HG03439 (cell line): ENCODE measurements around the gene NUDT8.
"Not testable (repeated sequence)": the region's sequence is repeated elsewhere in the genome, so short reads cannot be mapped to it uniquely, and the experiment has no call there.

Source experiments
- ATAC-seq: cut with Tn5 transposase; IDR thresholded peaks from one replicate; pipeline ENCODE4 v1.9.1; 2021; ENCODE audit warnings: mild to moderate bottlenecking, moderate library complexity; ENCODE audit not compliant: unreplicated experiment

The NUDT8 gene

GRCh38 chr11:67642173-67643120, 12.7 kb upstream of the NUDT8 start:
- ATAC-seq, result no peak

GRCh38 chr11:67641338-67642172, 11.8 kb upstream of the NUDT8 start:
- ATAC-seq, result no peak

GRCh38 chr11:67640758-67641337, 11.1 kb upstream of the NUDT8 start:
- no peak for ATAC-seq

GRCh38 chr11:67640021-67640757, 10.5 kb upstream of the NUDT8 start:
- ATAC-seq, result no peak

- no peak for ATAC-seq
Measured at GRCh38 chr11:67639438-67639859, 9.7 kb upstream of the NUDT8 start, which contains the start of gene TBX10. TSS of gene TBX10 (minus strand) at chr11:67639763. CDS start at chr11:67639472, 291 bp downstream.

GRCh38 chr11:67638535-67639437, 9.0 kb upstream of the NUDT8 start:
- no peak for ATAC-seq

- not testable (repeated sequence) for ATAC-seq
Measured at GRCh38 chr11:67637441-67637840, 7.7 kb upstream of the NUDT8 start.

- ATAC-seq, result no peak
Measured at GRCh38 chr11:67636962-67637361, 7.2 kb upstream of the NUDT8 start.

- no peak for ATAC-seq
Measured at GRCh38 chr11:67635231-67635521, 5.4 kb upstream of the NUDT8 start.

GRCh38 chr11:67634366-67635230, 4.9 kb upstream of the NUDT8 start:
- ATAC-seq, result no peak

- no peak for ATAC-seq
Measured at GRCh38 chr11:67633758-67634365, 4.1 kb upstream of the NUDT8 start.

GRCh38 chr11:67632982-67633755, 3.4 kb upstream of the NUDT8 start:
- ATAC-seq, result no peak

GRCh38 chr11:67632175-67632981, 2.6 kb upstream of the NUDT8 start:
- ATAC-seq, result no peak

GRCh38 chr11:67631853-67632174, 2.1 kb upstream of the NUDT8 start:
- no peak for ATAC-seq

GRCh38 chr11:67631411-67631810, 1.7 kb upstream of the NUDT8 start:
- no peak for ATAC-seq

GRCh38 chr11:67630943-67631331, 1.2 kb upstream of the NUDT8 start:
- no peak for ATAC-seq
